MCF 10A (cell line): Measurements from ENCODE around the gene UCK2. TPM values are rescaled to one million over a fixed set of nuclear protein-coding genes. Genes with fewer than 3 reads are reported as not detected.

Source experiments
- BruUV-seq: library from RNA; stranded (reverse); fragments of 400-500 nt; replicated peaks from 2 replicates; lab custom pipeline; 2021; lab: Mats Ljungman, UMichigan
- CTCF ChIA-PET: fragments of 300-600 bp; sonication (Branson Sonifier 250); formaldehyde crosslinking; extraction: SDS; loops from one replicate; lab custom pipeline; 2021; ENCODE audit warnings: antibody characterized with exemption, inconsistent platforms; lab: Yijun Ruan, JAX
- POLR2A ChIA-PET: fragments of 300-600, 350-650 bp; sonication (Branson Sonifier 250); formaldehyde crosslinking; extraction: SDS; loops from one replicate; lab custom pipeline; 2020; ENCODE audit warnings: antibody characterized with exemption, inconsistent platforms; lab: Yijun Ruan, JAX
- DNase-seq: peaks from one replicate; pipeline ENCODE4 v3.0.0-alpha.2; 2018; ENCODE audit not compliant: unreplicated experiment
- H3K27ac Mint-ChIP-seq: one replicate; pipeline ENCODE4 v1.8.0; 2022; ENCODE audit warnings: mild to moderate bottlenecking, low read depth, mixed read lengths; ENCODE audit not compliant: unreplicated experiment
- H3K27me3 Mint-ChIP-seq: one replicate; pipeline ENCODE4 v1.8.0; 2022; ENCODE audit warnings: mixed read lengths; ENCODE audit not compliant: insufficient read depth, unreplicated experiment
- H3K36me3 Mint-ChIP-seq: one replicate; pipeline ENCODE4 v1.8.0; 2022; ENCODE audit warnings: mild to moderate bottlenecking, moderate library complexity, mixed read lengths; ENCODE audit not compliant: insufficient read depth, unreplicated experiment
- H3K4me1 Mint-ChIP-seq: one replicate; pipeline ENCODE4 v1.8.0; 2022; ENCODE audit warnings: mixed read lengths; ENCODE audit not compliant: insufficient read depth, unreplicated experiment
- H3K4me3 Mint-ChIP-seq: one replicate; pipeline ENCODE4 v1.8.0; 2022; ENCODE audit warnings: mild to moderate bottlenecking, moderate library complexity, mixed read lengths; ENCODE audit not compliant: unreplicated experiment
- H3K9me3 Mint-ChIP-seq: one replicate; pipeline ENCODE4 v1.8.0; 2022; ENCODE audit warnings: mixed read lengths; ENCODE audit not compliant: unreplicated experiment
- intact Hi-C: fragments of 100-400 bp; cut with micrococcal nuclease; formaldehyde crosslinking; loops from 2 replicates; pipeline ENCODE4 v1.14.1; 2022
- total RNA-seq: library from RNA; stranded (reverse); gene quantifications from 2 replicates; pipeline ENCODE4 v1.2.3, GENCODE V29; 2022
- TF ChIP-seq, protein P1 (sequence below): fragments of 200-600 bp; IDR thresholded peaks from one replicate; pipeline ENCODE4 v1.8.0; 2022; ENCODE audit warnings: antibody characterized with exemption, mild to moderate bottlenecking; ENCODE audit not compliant: unreplicated experiment

The UCK2 gene
- total RNA-seq, 1 experiment from 2014 or later: 144 TPM

DNA sequence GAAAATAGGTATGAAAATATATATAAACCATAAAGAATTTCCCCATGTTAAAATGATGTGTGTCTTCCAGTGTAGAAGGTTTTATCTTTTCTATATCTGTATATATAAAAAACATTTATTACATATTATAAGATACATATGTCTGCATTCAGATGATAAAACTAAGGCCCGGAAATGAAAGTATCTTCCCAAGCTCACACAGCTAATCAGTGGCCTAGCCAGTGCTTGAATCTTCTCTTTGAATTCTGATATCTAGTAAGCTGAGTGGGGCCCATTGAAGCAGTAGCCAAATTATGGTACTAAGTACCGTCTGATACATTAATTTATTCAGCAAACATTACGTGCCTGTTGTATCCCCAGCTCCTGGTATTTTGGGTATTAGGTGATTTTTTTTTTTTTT is 28.6 kb downstream of the UCK2 start:
- H3K27ac Mint-ChIP-seq: peak overlapping the region; percentile 86
- BruUV-seq: no TSS peak
- H3K9me3 Mint-ChIP-seq: no peaks in the 10 kb centered on the region
- H3K4me3 Mint-ChIP-seq: no peak overlapping the region
- no peaks in the 10 kb centered on the region for H3K36me3 Mint-ChIP-seq
- H3K4me1 Mint-ChIP-seq: peaks cover 76% of the 10 kb centered on the region
- CTCF ChIA-PET: interaction anchor here (0.5 to 1.5 kb wide), 7 partner anchors 16 to 505 kb away, joined by 3 to 10 read pairs (median 4); no protein-coding TSS in a partner anchor
- intact Hi-C loops: no loop called here
- TF ChIP-seq, protein P1, sequence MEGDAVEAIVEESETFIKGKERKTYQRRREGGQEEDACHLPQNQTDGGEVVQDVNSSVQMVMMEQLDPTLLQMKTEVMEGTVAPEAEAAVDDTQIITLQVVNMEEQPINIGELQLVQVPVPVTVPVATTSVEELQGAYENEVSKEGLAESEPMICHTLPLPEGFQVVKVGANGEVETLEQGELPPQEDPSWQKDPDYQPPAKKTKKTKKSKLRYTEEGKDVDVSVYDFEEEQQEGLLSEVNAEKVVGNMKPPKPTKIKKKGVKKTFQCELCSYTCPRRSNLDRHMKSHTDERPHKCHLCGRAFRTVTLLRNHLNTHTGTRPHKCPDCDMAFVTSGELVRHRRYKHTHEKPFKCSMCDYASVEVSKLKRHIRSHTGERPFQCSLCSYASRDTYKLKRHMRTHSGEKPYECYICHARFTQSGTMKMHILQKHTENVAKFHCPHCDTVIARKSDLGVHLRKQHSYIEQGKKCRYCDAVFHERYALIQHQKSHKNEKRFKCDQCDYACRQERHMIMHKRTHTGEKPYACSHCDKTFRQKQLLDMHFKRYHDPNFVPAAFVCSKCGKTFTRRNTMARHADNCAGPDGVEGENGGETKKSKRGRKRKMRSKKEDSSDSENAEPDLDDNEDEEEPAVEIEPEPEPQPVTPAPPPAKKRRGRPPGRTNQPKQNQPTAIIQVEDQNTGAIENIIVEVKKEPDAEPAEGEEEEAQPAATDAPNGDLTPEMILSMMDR: no peak
- no peaks in the 10 kb centered on the region for H3K27me3 Mint-ChIP-seq
- POLR2A ChIA-PET: interaction anchor here (0.7 to 2.8 kb wide), 4 partner anchors 17 to 87 kb away, joined by 3 to 16 read pairs (median 6); partner anchors contain the start of gene TMCO1
- no peak for DNase-seq

DNA sequence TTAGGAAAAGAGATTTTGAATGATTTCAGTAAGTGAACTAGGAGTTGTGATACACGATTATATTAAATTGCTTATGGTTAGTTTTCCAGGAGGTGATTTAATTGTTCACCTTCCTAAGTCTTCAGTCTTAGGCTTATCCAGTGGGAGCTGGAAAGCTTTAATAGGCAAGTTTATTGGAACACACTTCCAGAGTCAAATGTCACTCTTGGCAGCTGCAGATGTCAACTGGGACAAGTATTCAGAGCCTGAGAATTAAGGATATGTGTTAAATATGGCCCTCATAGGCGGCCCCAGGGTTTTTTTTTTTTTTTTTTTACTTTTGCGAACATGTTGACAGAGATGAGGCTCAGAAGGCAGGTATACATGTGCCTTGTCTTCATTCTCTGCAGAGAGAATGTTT is 29.2 kb downstream of the UCK2 start:
- no peak for DNase-seq
- intact Hi-C loops: no loop called here
- BruUV-seq: no TSS peak
- H3K9me3 Mint-ChIP-seq: no peaks in the 10 kb centered on the region
- H3K27me3 Mint-ChIP-seq: no peaks in the 10 kb centered on the region
- CTCF ChIA-PET: interaction anchor here (0.6 to 1.5 kb wide), 6 partner anchors 15 to 506 kb away, joined by 3 to 10 read pairs (median 4); no protein-coding TSS in a partner anchor
- TF ChIP-seq, protein P1: no peak
- no peaks in the 10 kb centered on the region for H3K36me3 Mint-ChIP-seq
- POLR2A ChIA-PET: interaction anchor here (0.6 to 2.8 kb wide), 5 partner anchors 17 to 105 kb away, joined by 3 to 16 read pairs (median 5); partner anchors contain the start of gene TMCO1
- peak overlapping the region; percentile 2 for H3K27ac Mint-ChIP-seq
- peaks cover 70% of the 10 kb centered on the region for H3K4me1 Mint-ChIP-seq
- no peak overlapping the region for H3K4me3 Mint-ChIP-seq

DNA sequence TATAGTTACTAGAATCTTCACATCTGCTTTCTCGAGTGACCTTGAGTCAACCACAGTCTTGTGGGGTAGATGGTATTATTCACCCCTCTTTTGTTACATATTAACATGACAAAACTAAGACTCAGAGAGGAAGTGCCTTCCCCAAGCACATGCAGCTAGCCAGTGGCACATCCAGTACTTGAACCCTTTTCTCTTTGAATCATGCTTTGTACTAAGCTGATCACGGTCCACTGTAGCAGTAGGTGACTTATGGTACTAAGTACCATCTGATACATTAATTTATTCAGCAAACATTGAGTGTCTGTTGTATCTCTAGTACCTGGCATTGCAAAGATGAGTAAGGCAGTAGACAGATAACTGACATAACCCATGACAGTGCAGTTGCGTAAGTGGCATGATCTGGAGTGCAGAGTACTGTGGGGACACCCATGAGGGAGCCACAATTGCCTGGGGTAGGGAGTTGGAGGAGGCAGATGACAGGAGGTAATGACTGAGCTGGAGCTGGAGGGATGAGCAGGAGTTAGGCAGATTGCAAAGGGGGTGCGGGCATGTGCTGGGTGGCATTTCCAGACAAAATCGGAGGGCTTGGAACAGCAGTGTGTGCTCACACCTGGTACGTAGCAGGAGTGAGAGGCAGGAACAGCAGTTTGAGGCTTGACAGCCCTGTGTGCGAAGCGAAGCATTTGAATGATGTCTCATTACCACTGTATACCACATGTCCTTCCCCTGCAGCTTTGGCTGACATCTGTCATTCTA is 29.8 kb downstream of the UCK2 start:
- BruUV-seq: no TSS peak
- H3K4me1 Mint-ChIP-seq: peaks cover 69% of the 10 kb centered on the region
- H3K9me3 Mint-ChIP-seq: no peaks in the 10 kb centered on the region
- ChIA-PET POLR2A (interaction anchor here (0.6 to 2.8 kb wide), 3 partner anchors 16 to 105 kb away, joined by 3 to 16 read pairs (median 4); no protein-coding TSS in a partner anchor), CTCF (interaction anchor here (0.6 to 1.3 kb wide), 5 partner anchors 15 to 1363 kb away, joined by 3 to 5 read pairs (median 4); no protein-coding TSS in a partner anchor)
- peak overlapping the region; percentile 2 for H3K27ac Mint-ChIP-seq
- TF ChIP-seq, protein P1: no peak
- H3K4me3 Mint-ChIP-seq: no peak overlapping the region
- H3K27me3 Mint-ChIP-seq: no peaks in the 10 kb centered on the region
- H3K36me3 Mint-ChIP-seq: no peaks in the 10 kb centered on the region
- peak; percentile 54 for DNase-seq
- intact Hi-C loops: no loop called here

DNA sequence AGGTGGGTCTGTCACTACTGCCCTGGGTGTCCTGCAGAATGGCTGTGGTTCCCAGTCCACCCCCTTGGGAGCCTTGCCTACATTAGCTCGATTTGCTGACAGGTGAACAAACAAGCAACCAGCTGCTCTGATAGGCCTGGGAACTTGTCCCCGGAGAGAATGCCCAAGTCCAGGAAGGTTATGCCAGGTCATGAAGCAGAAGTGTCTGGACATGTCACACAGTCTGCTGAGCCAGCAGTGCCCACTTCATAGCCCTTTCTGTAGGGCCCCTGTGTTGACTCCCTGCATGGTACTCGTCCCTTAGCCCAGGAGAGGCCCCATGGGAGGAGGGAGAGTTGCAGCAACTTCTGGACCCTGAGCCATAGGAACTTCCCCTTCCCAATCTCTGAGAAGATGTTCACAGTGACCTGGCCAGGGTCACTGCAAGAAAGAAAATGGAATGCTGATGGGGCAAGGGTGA is 31.0 kb downstream of the UCK2 start:
- no peak overlapping the region for H3K4me3 Mint-ChIP-seq
- no peaks in the 10 kb centered on the region for H3K27me3 Mint-ChIP-seq
- H3K27ac Mint-ChIP-seq: peak overlapping the region; percentile 65
- no peaks in the 10 kb centered on the region for H3K36me3 Mint-ChIP-seq
- TF ChIP-seq, protein P1: no peak
- H3K4me1 Mint-ChIP-seq: peaks cover 70% of the 10 kb centered on the region
- no peaks in the 10 kb centered on the region for H3K9me3 Mint-ChIP-seq
- ChIA-PET CTCF (interaction anchor here (0.6 to 1.0 kb wide), 2 partner anchors 36 to 198 kb away, joined by 3 to 4 read pairs; no protein-coding TSS in a partner anchor), POLR2A (interaction anchor here (0.6 to 2.8 kb wide), 4 partner anchors 29 to 792 kb away, joined by 3 to 16 read pairs (median 4); no protein-coding TSS in a partner anchor)
- intact Hi-C loops: no loop called here
- BruUV-seq: no TSS peak
- no peak for DNase-seq
